ENCODE results near the gene KNDC1. TPM values are rescaled to one million over a fixed set of nuclear protein-coding genes. Genes with fewer than 3 reads are reported as not detected.

Gene KNDC1
- total RNA-seq, 1 donor from 2014 or later: 0.09 TPM

GRCh38 chr10:133209117-133209516 lies 49.1 kb downstream of the KNDC1 start:
- DNase-seq: no peak

GRCh38 chr10:133209641-133210040 lies 49.6 kb downstream of the KNDC1 start:
- Mint-ChIP-seq H3K4me1 (no peaks in the 10 kb centered on the region), H3K4me3 (no peak overlapping the region), H3K27me3 (peaks cover 4% of the 10 kb centered on the region), H3K27ac (no peak overlapping the region), H3K9me3 (no peaks in the 10 kb centered on the region), H3K36me3 (ENCODE audit: low read depth) (no peaks in the 10 kb centered on the region)
- no peak for DNase-seq
- intact Hi-C loops (cut with micrococcal nuclease): no loop called here
- no peak for ATAC-seq (ENCODE audit: low read depth)
- ChIA-PET POLR2A (no interaction called here), CTCF (no interaction called here)
- no peak for TF ChIP-seq CTCF (IDR thresholded peaks at IDR 0.05)

More at GRCh38 chr10:133209117-133209516, 49.1 kb downstream of the KNDC1 start:
- POLR2A ChIA-PET: no interaction called here
- H3K36me3 Mint-ChIP-seq (ENCODE audit: low read depth): no peaks in the 10 kb centered on the region
- H3K27me3 Mint-ChIP-seq: peaks cover 4% of the 10 kb centered on the region
- no peak overlapping the region for H3K4me3 Mint-ChIP-seq
- intact Hi-C loops (cut with micrococcal nuclease): no loop called here
- no peak for TF ChIP-seq CTCF (IDR thresholded peaks at IDR 0.05)
- H3K9me3 Mint-ChIP-seq: no peaks in the 10 kb centered on the region
- ATAC-seq (ENCODE audit: low read depth): no peak
- H3K27ac Mint-ChIP-seq: no peak overlapping the region
- no peaks in the 10 kb centered on the region for H3K4me1 Mint-ChIP-seq
- CTCF ChIA-PET: no interaction called here

- Mint-ChIP-seq H3K27me3 (peaks cover 4% of the 10 kb centered on the region), H3K4me3 (no peak overlapping the region), H3K4me1 (no peaks in the 10 kb centered on the region), H3K27ac (no peak overlapping the region), H3K9me3 (no peaks in the 10 kb centered on the region), H3K36me3 (ENCODE audit: low read depth) (no peaks in the 10 kb centered on the region)
- CTCF ChIA-PET: no interaction called here
- no peak for TF ChIP-seq CTCF (IDR thresholded peaks at IDR 0.05)
- POLR2A ChIA-PET: no interaction called here
- intact Hi-C loops (cut with micrococcal nuclease): no loop called here
- DNase-seq (no peak), ATAC-seq (ENCODE audit: low read depth) (no peak)
Observed at GRCh38 chr10:133210398-133211140, 50.5 kb downstream of the KNDC1 start.

- TF ChIP-seq CTCF (IDR thresholded peaks at IDR 0.05): no peak
- H3K27ac Mint-ChIP-seq: no peak overlapping the region
- ChIA-PET CTCF (no interaction called here), POLR2A (no interaction called here)
- H3K9me3 Mint-ChIP-seq: no peaks in the 10 kb centered on the region
- H3K4me1 Mint-ChIP-seq: no peaks in the 10 kb centered on the region
- no peak overlapping the region for H3K4me3 Mint-ChIP-seq
- intact Hi-C loops (cut with micrococcal nuclease): no loop called here
- H3K27me3 Mint-ChIP-seq: peaks cover 7% of the 10 kb centered on the region
- no peak for DNase-seq
- no peaks in the 10 kb centered on the region for H3K36me3 Mint-ChIP-seq (ENCODE audit: low read depth)
- no peak for ATAC-seq (ENCODE audit: low read depth)
Observed at GRCh38 chr10:133211141-133211830, 51.3 kb downstream of the KNDC1 start.

GRCh38 chr10:133211959-133212852 lies 52.2 kb downstream of the KNDC1 start:
- CTCF ChIA-PET: no interaction called here
- intact Hi-C loops (cut with micrococcal nuclease): no loop called here

More at GRCh38 chr10:133211959-133212852, 52.2 kb downstream of the KNDC1 start:
- H3K27me3 Mint-ChIP-seq: peaks cover 7% of the 10 kb centered on the region
- ATAC-seq (ENCODE audit: low read depth): no peak
- TF ChIP-seq CTCF (IDR thresholded peaks at IDR 0.05): no peak
- H3K4me1 Mint-ChIP-seq: no peaks in the 10 kb centered on the region
- POLR2A ChIA-PET: no interaction called here
- no peak overlapping the region for H3K4me3 Mint-ChIP-seq
- no peaks in the 10 kb centered on the region for H3K9me3 Mint-ChIP-seq
- no peak overlapping the region for H3K27ac Mint-ChIP-seq
- H3K36me3 Mint-ChIP-seq (ENCODE audit: low read depth): no peaks in the 10 kb centered on the region
- no peak for DNase-seq
